Activated CD4-positive, alpha-beta memory T cell treated with anti-CD3 and anti-CD28 coated beads, Interleukin-2, amount 10 ng/mL, durations not matched to agents 7 days and 5 days (primary cell): ENCODE data around the gene TREX2. TPM values are rescaled to one million over a fixed set of nuclear protein-coding genes. Genes with fewer than 3 reads are reported as not detected.

Experiments used
- CTCF ChIA-PET: fragments of 350-600 bp; sonication (Branson Sonifier 250); formaldehyde crosslinking; loops from one replicate; lab custom pipeline; 2021; ENCODE audit warnings: antibody characterized with exemption, inconsistent platforms; lab: Charles Lee
- POLR2A ChIA-PET: fragments of 350-600 bp; sonication (Branson Sonifier 250); formaldehyde crosslinking; loops from one replicate; lab custom pipeline; 2021; ENCODE audit warnings: antibody characterized with exemption; lab: Charles Lee
- DNase-seq: peaks from one replicate; pipeline ENCODE4 v3.0.0-alpha.2; 2020
- H3K27ac Mint-ChIP-seq: one replicate; pipeline ENCODE4 v1.8.0; 2021; ENCODE audit warnings: mild to moderate bottlenecking, mixed read lengths
- H3K27me3 Mint-ChIP-seq: one replicate; pipeline ENCODE4 v1.8.0; 2021; ENCODE audit warnings: mixed read lengths
- H3K36me3 Mint-ChIP-seq: one replicate; pipeline ENCODE4 v1.8.0; 2021; ENCODE audit warnings: low read depth, mixed read lengths
- H3K4me1 Mint-ChIP-seq: one replicate; pipeline ENCODE4 v1.8.0; 2021; ENCODE audit warnings: mixed read lengths
- H3K4me3 Mint-ChIP-seq: one replicate; pipeline ENCODE4 v1.8.0; 2021; ENCODE audit warnings: mild to moderate bottlenecking, mixed read lengths
- H3K9me3 Mint-ChIP-seq: one replicate; pipeline ENCODE4 v1.8.0; 2021; ENCODE audit warnings: mixed read lengths
- total RNA-seq, 2 experiments: library from RNA; stranded (reverse); gene quantifications; one replicate each; pipeline ENCODE4 v1.2.3, GENCODE V29; 2021

Gene TREX2
- total RNA-seq, 2 experiments from 2014 or later: 1.1 to 1.8 TPM

DNA sequence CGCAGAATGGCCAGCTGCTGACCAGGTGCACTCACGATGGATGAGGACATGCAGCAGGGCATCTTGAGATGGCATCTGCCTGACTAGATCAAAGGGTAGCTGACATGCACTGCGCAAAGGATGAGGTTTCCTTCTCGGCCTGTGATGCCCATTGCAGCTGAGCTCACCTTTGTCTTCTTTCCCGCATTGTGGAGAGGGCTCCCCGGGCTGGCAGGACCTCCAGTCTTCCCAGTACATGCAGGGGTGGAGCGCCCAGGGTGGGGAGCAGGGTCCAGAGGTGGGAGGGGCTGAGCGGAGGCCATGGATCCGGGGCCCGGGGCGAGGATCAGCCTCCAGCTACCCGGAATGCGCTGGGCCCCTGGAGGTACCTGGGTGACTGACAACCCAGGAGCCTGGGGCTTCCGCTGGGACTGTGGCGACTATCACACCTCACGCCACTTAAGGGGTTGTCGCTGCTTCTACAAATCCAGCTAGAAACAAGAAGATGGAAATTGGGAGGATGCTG is 12.0 kb downstream of the TREX2 start:
- POLR2A ChIA-PET: no interaction called here

DNA sequence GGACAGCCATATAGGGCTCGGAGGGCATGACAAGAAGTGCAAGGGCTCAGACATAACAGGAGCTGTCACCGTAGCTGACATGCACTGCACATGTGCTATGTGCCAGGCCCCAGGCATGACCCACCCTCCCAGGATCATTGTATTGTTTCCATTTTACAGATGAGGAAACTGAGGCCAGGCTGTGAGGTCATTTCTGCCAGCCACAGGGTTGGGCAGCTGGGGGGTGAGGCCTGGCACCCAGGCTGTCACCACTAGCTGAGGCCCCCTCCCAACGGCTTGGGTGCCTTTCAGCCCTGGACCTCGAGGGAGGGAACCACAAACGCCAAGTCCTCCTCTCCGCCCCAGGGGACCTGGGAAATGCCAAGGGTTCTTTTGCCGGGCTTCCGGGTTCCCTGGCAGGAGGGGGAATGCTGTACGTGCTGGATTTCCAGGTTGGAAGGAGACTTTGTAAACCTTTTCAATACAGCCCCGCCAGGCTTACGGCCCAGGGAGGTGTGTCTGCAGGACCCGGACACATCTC is 12.6 kb downstream of the TREX2 start:
- H3K27ac Mint-ChIP-seq: no peak overlapping the region
- POLR2A ChIA-PET: no interaction called here
- no peak for DNase-seq
- H3K4me1 Mint-ChIP-seq: no peaks in the 10 kb centered on the region
- H3K4me3 Mint-ChIP-seq: no peak overlapping the region
- CTCF ChIA-PET: interaction anchor here (0.8 kb wide), 1 partner anchor 20 kb away, joined by 3 read pairs; no protein-coding TSS in a partner anchor
- H3K9me3 Mint-ChIP-seq: no peaks in the 10 kb centered on the region
- no peaks in the 10 kb centered on the region for H3K36me3 Mint-ChIP-seq
- H3K27me3 Mint-ChIP-seq: peaks cover 2% of the 10 kb centered on the region

More for the DNA sequence above, 12.0 kb downstream of the TREX2 start:
- no peak overlapping the region for H3K4me3 Mint-ChIP-seq
- H3K36me3 Mint-ChIP-seq: no peaks in the 10 kb centered on the region
- H3K27ac Mint-ChIP-seq: no peak overlapping the region
- CTCF ChIA-PET: interaction anchor here (0.8 kb wide), 1 partner anchor 20 kb away, joined by 3 read pairs; no protein-coding TSS in a partner anchor
- H3K9me3 Mint-ChIP-seq: no peaks in the 10 kb centered on the region
- no peak for DNase-seq
- H3K27me3 Mint-ChIP-seq: peaks cover 8% of the 10 kb centered on the region
- H3K4me1 Mint-ChIP-seq: no peaks in the 10 kb centered on the region

DNA sequence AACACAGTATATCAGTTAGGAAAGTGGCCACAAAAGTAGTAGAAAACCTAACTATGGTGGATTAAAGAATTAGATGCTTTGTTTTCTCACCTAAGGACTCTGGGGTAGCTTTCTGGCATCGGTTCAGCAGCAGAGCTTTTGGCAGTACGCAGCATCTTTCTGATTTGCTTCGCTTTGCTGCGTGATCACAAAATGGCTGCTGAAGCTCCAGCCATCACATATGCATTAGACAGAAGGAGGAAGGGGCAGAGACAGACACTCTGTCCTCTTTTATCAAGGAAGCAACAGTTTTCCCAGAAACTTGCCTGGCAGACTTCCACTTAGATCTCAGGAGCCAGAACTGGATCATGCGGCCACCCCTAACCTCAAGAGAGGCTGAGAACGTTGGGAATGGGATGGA is 15.1 kb downstream of the TREX2 start:
- no peaks in the 10 kb centered on the region for H3K9me3 Mint-ChIP-seq
- ChIA-PET CTCF (no interaction called here), POLR2A (no interaction called here)
- H3K27ac Mint-ChIP-seq: no peak overlapping the region
- no peak overlapping the region for H3K4me3 Mint-ChIP-seq
- no peaks in the 10 kb centered on the region for H3K4me1 Mint-ChIP-seq
- DNase-seq: no peak
- H3K27me3 Mint-ChIP-seq: no peaks in the 10 kb centered on the region
- H3K36me3 Mint-ChIP-seq: no peaks in the 10 kb centered on the region

- CTCF ChIA-PET: no interaction called here
- Mint-ChIP-seq H3K27me3 (no peaks in the 10 kb centered on the region), H3K9me3 (no peaks in the 10 kb centered on the region), H3K27ac (no peak overlapping the region), H3K4me1 (no peaks in the 10 kb centered on the region), H3K36me3 (no peaks in the 10 kb centered on the region), H3K4me3 (no peak overlapping the region)
- DNase-seq: no peak
- POLR2A ChIA-PET: no interaction called here
These were observed 19.7 kb downstream of the TREX2 start for GRCh38 chrX:153426204-153426603.

DNA sequence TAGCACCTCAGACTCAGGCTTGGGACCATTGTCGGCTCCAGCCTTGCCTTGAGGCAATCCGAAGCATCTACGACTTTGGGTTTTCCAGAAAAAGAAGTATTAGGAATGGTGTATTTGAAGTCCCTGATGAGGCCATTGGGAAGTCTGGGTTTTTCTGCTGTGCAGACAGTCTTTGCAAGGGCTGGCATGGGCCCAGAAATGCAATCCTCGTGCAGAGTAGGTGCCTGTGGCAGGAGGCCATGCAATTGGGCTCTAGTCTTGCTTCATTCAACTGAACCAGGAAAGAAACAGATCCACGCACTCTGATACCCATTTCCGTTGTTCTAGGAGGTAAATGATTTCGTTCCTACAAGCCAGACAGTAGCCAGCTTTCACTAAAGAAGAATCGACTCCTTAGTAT is 22.2 kb downstream of the TREX2 start:
- ChIA-PET CTCF (no interaction called here), POLR2A (no interaction called here)
- Mint-ChIP-seq H3K27me3 (no peaks in the 10 kb centered on the region), H3K36me3 (no peaks in the 10 kb centered on the region), H3K4me3 (no peak overlapping the region), H3K4me1 (no peaks in the 10 kb centered on the region), H3K27ac (no peak overlapping the region), H3K9me3 (no peaks in the 10 kb centered on the region)
- DNase-seq: no peak

GRCh38 chrX:153421856-153422255 is 24.0 kb downstream of the TREX2 start:
- no peaks in the 10 kb centered on the region for H3K27me3 Mint-ChIP-seq
- no peaks in the 10 kb centered on the region for H3K36me3 Mint-ChIP-seq
- CTCF ChIA-PET: no interaction called here
- no peak overlapping the region for H3K27ac Mint-ChIP-seq
- DNase-seq: no peak
- H3K4me3 Mint-ChIP-seq: no peak overlapping the region
- POLR2A ChIA-PET: no interaction called here
- H3K4me1 Mint-ChIP-seq: no peaks in the 10 kb centered on the region
- no peaks in the 10 kb centered on the region for H3K9me3 Mint-ChIP-seq

DNA sequence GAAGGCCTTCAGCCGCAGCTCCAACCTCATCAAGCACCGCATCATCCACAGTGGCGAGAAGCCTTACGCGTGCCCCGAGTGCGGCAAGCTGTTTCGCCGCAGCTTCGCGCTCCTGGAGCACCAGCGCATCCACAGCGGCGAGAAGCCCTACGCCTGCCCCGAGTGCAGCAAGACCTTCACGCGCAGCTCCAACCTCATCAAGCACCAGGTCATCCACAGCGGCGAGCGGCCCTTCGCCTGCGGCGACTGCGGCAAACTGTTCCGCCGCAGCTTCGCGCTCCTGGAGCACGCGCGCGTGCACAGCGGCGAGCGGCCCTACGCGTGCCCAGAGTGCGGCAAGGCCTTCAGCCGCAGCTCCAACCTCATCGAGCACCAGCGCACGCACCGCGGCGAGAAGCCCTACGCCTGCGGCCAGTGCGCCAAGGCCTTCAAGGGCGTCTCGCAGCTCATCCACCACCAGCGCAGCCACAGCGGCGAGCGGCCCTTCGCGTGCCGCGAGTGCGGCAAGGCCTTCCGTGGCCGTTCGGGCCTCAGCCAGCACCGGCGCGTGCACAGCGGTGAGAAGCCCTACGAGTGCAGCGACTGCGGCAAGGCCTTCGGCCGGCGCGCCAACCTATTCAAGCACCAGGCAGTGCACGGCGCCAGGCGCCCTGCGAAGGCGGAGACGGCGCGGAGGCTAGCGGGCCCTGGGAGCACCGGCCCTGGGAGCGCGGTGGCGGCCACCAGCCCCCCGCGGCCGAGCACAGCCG is 24.8 kb downstream of the TREX2 start:
- Mint-ChIP-seq H3K4me3 (no peak overlapping the region), H3K27ac (no peak overlapping the region)
- no peak for DNase-seq

DNA sequence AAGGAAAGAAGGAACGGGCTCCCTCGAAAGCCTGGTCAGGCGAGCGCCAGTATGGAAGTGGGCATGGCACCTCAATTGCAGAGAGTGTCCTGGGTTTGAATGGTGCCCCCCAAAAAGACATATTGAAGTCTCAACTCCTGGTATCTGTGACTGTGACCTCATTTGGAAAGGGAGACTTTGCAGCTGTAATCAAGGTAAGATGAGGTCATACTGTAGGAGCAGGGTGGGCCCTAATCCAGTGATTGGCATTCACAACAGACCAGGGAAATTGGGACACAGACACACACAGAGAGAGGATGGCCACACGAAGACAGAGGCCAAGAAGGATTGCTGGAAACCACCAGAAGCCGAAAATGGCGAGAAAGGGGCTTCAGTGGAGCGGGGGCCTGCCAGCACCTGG is 28.2 kb downstream of the TREX2 start:
- Mint-ChIP-seq H3K27ac (no peak overlapping the region), H3K4me1 (peaks cover 3% of the 10 kb centered on the region), H3K9me3 (no peaks in the 10 kb centered on the region), H3K4me3 (no peak overlapping the region), H3K27me3 (no peaks in the 10 kb centered on the region), H3K36me3 (no peaks in the 10 kb centered on the region)
- CTCF ChIA-PET: no interaction called here
- DNase-seq: no peak
- POLR2A ChIA-PET: no interaction called here

More for the DNA sequence above, 24.8 kb downstream of the TREX2 start:
- Mint-ChIP-seq H3K36me3 (no peaks in the 10 kb centered on the region), H3K9me3 (no peaks in the 10 kb centered on the region), H3K4me1 (no peaks in the 10 kb centered on the region), H3K27me3 (no peaks in the 10 kb centered on the region)
- CTCF ChIA-PET: no interaction called here
- POLR2A ChIA-PET: no interaction called here

DNA sequence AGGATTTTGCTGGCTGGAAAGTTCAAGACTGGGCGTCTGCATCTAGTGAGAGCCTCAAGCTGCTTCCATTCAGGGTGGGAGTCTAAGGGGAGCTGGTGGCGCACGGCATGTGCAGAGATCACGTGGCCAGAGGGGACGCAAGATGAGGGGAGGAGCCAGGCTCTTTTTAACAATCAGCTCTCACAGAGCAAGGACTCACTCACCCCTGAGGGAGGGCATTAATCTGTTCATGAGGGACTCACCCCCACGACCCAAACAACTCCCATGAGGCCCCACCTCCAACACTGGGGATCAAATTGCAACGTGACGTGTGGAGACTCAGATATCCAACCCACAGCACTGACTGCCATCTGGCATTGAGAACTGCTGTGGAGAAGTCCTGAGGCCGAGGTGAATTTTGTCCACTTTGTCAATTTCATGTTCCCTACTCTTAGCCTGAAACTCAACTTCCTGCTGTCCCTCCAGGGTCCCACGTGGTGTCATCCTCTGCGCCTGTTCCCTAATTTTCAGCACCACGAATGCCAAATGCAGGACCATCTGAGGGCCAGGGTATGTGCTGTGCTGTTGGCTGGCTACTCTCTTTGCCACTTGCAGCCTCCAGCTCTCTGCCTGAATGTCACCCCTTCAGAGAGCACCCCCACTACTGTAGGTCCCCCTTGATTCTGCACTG is 28.9 kb downstream of the TREX2 start:
- DNase-seq: no peak
- peaks cover 2% of the 10 kb centered on the region for H3K27me3 Mint-ChIP-seq
- no peaks in the 10 kb centered on the region for H3K9me3 Mint-ChIP-seq
- no peaks in the 10 kb centered on the region for H3K36me3 Mint-ChIP-seq
- CTCF ChIA-PET: no interaction called here
- POLR2A ChIA-PET: no interaction called here
- peaks cover 9% of the 10 kb centered on the region for H3K4me1 Mint-ChIP-seq
- no peak overlapping the region for H3K4me3 Mint-ChIP-seq
- no peak overlapping the region for H3K27ac Mint-ChIP-seq

- Mint-ChIP-seq H3K4me3 (no peak overlapping the region), H3K36me3 (no peaks in the 10 kb centered on the region), H3K4me1 (peaks cover 13% of the 10 kb centered on the region), H3K27ac (no peak overlapping the region), H3K27me3 (peaks cover 5% of the 10 kb centered on the region), H3K9me3 (no peaks in the 10 kb centered on the region)
- CTCF ChIA-PET: no interaction called here
- POLR2A ChIA-PET: no interaction called here
- no peak for DNase-seq
These were observed 30.9 kb downstream of the TREX2 start for GRCh38 chrX:153414856-153415510.

- POLR2A ChIA-PET: no interaction called here
- peaks cover 5% of the 10 kb centered on the region for H3K27me3 Mint-ChIP-seq
- H3K9me3 Mint-ChIP-seq: no peaks in the 10 kb centered on the region
- DNase-seq: no peak
- no peak overlapping the region for H3K4me3 Mint-ChIP-seq
- CTCF ChIA-PET: interaction anchor here (1.1 kb wide), 1 partner anchor 20 kb away, joined by 3 read pairs; no protein-coding TSS in a partner anchor
- no peak overlapping the region for H3K27ac Mint-ChIP-seq
- no peaks in the 10 kb centered on the region for H3K36me3 Mint-ChIP-seq
- H3K4me1 Mint-ChIP-seq: peaks cover 13% of the 10 kb centered on the region
These were observed 32.1 kb downstream of the TREX2 start for GRCh38 chrX:153413731-153414130.

- Mint-ChIP-seq H3K4me1 (peaks cover 13% of the 10 kb centered on the region), H3K9me3 (no peaks in the 10 kb centered on the region), H3K27ac (no peak overlapping the region), H3K27me3 (peaks cover 5% of the 10 kb centered on the region), H3K36me3 (no peaks in the 10 kb centered on the region), H3K4me3 (no peak overlapping the region)
- POLR2A ChIA-PET: no interaction called here
- CTCF ChIA-PET: interaction anchor here (1.1 kb wide), 1 partner anchor 20 kb away, joined by 3 read pairs; no protein-coding TSS in a partner anchor
- no peak for DNase-seq
These were observed 32.8 kb downstream of the TREX2 start for GRCh38 chrX:153412746-153413720.
